Measurements from ENCODE around the gene STIM2.

STIM2 gene

GRCh38 chr4:26877961-26878360 lies 17.3 kb downstream of the STIM2 start:
- Histone ChIP-seq H3K27ac (ENCODE audit: low read length, poor library complexity, severe bottlenecking) (no peak overlapping the region), H2BK120ac (ENCODE audit: low read depth, low read length) (no peak overlapping the region), H3K18ac (ENCODE audit: low read depth in 1 of 2, low read length in 2 of 2) (no peak overlapping the region), H3K9me3 (ENCODE audit: control insufficient read depth, low read length) (no peaks in the 10 kb centered on the region), H3K4ac (ENCODE audit: low read depth in 1 of 2, low read length in 2 of 2) (no peak overlapping the region), H3K36me3 (ENCODE audit: control insufficient read depth in 1 of 2, insufficient read depth in 2 of 2, low read depth in 1 of 2, low read length in 2 of 2) (no peaks in the 10 kb centered on the region), H3K23ac (ENCODE audit: low read length in 2 of 2) (no peak overlapping the region), H3K27me3 (ENCODE audit: control insufficient read depth in 1 of 2, insufficient read depth in 1 of 2, low read length in 2 of 2) (no peaks in the 10 kb centered on the region), H3K14ac (ENCODE audit: low read length in 2 of 2) (no peak overlapping the region), H2BK15ac (ENCODE audit: low read depth, poor library complexity, severe bottlenecking) (no peak overlapping the region), H2AK5ac (ENCODE audit: low read length, severe bottlenecking) (no peak overlapping the region), H4K8ac (ENCODE audit: low read length) (no peak overlapping the region), H2AFZ (ENCODE audit: low read depth, low read length) (no peak overlapping the region), H3K79me1 (replicated peaks; ENCODE audit: low read length, poor library complexity, severe bottlenecking) (peaks cover 26% of the 10 kb centered on the region), H2BK5ac (ENCODE audit: low read depth, low read length, poor library complexity, severe bottlenecking) (no peak overlapping the region), H3K4me2 (ENCODE audit: low read length, poor library complexity, severe bottlenecking) (no peak overlapping the region), H3K4me1 (ENCODE audit: control insufficient read depth, insufficient read depth, low read depth, low read length) (peaks cover 2% of the 10 kb centered on the region), H2BK12ac (ENCODE audit: low read length in 2 of 2) (no peak overlapping the region), H3K9ac (ENCODE audit: low read length) (no peak overlapping the region), H3K4me3 (ENCODE audit: insufficient read depth in 1 of 2, low read depth in 1 of 2, low read length in 2 of 2) (no peak overlapping the region), H4K91ac (ENCODE audit: low read length) (no peak overlapping the region)
- WGBS = no CpG with 5 or more reads among the region's 3 CpGs
- no peak for DNase-seq

- no peak overlapping the region for H2BK15ac ChIP-seq (ENCODE audit: low read depth, poor library complexity, severe bottlenecking)
- H3K4me3 ChIP-seq (ENCODE audit: insufficient read depth in 1 of 2, low read depth in 1 of 2, low read length in 2 of 2) = no peak overlapping the region
- H3K4me1 ChIP-seq (ENCODE audit: control insufficient read depth, insufficient read depth, low read depth, low read length) = peaks cover 2% of the 10 kb centered on the region
- H3K79me1 ChIP-seq (replicated peaks; ENCODE audit: low read length, poor library complexity, severe bottlenecking) = peaks cover 20% of the 10 kb centered on the region
- DNase-seq = no peak
- H3K27me3 ChIP-seq (ENCODE audit: control insufficient read depth in 1 of 2, insufficient read depth in 1 of 2, low read length in 2 of 2) = no peaks in the 10 kb centered on the region
- H2AFZ ChIP-seq (ENCODE audit: low read depth, low read length) = no peak overlapping the region
- no peak overlapping the region for H3K23ac ChIP-seq (ENCODE audit: low read length in 2 of 2)
- no peak overlapping the region for H3K4ac ChIP-seq (ENCODE audit: low read depth in 1 of 2, low read length in 2 of 2)
- WGBS = 97% methylated on average over 4 of the region's 5 CpGs
- H3K36me3 ChIP-seq (ENCODE audit: control insufficient read depth in 1 of 2, insufficient read depth in 2 of 2, low read depth in 1 of 2, low read length in 2 of 2) = no peaks in the 10 kb centered on the region
- H3K27ac ChIP-seq (ENCODE audit: low read length, poor library complexity, severe bottlenecking) = no peak overlapping the region
- no peak overlapping the region for H2BK5ac ChIP-seq (ENCODE audit: low read depth, low read length, poor library complexity, severe bottlenecking)
- no peaks in the 10 kb centered on the region for H3K9me3 ChIP-seq (ENCODE audit: control insufficient read depth, low read length)
- no peak overlapping the region for H2BK12ac ChIP-seq (ENCODE audit: low read length in 2 of 2)
- no peak overlapping the region for H2AK5ac ChIP-seq (ENCODE audit: low read length, severe bottlenecking)
- no peak overlapping the region for H2BK120ac ChIP-seq (ENCODE audit: low read depth, low read length)
- no peak overlapping the region for H4K8ac ChIP-seq (ENCODE audit: low read length)
- H4K91ac ChIP-seq (ENCODE audit: low read length) = no peak overlapping the region
- no peak overlapping the region for H3K14ac ChIP-seq (ENCODE audit: low read length in 2 of 2)
- no peak overlapping the region for H3K9ac ChIP-seq (ENCODE audit: low read length)
- H3K18ac ChIP-seq (ENCODE audit: low read depth in 1 of 2, low read length in 2 of 2) = no peak overlapping the region
- H3K4me2 ChIP-seq (ENCODE audit: low read length, poor library complexity, severe bottlenecking) = no peak overlapping the region
Measured at GRCh38 chr4:26878794-26879391, 18.3 kb downstream of the STIM2 start.

- Histone ChIP-seq H3K9ac (ENCODE audit: low read length) (no peak overlapping the region), H3K9me3 (ENCODE audit: control insufficient read depth, low read length) (no peaks in the 10 kb centered on the region), H3K14ac (ENCODE audit: low read length in 2 of 2) (no peak overlapping the region), H3K79me1 (replicated peaks; ENCODE audit: low read length, poor library complexity, severe bottlenecking) (peaks cover 21% of the 10 kb centered on the region), H2BK12ac (ENCODE audit: low read length in 2 of 2) (no peak overlapping the region), H4K91ac (ENCODE audit: low read length) (no peak overlapping the region), H4K8ac (ENCODE audit: low read length) (no peak overlapping the region), H2BK120ac (ENCODE audit: low read depth, low read length) (no peak overlapping the region), H3K4me1 (ENCODE audit: control insufficient read depth, insufficient read depth, low read depth, low read length) (no peaks in the 10 kb centered on the region), H2BK5ac (ENCODE audit: low read depth, low read length, poor library complexity, severe bottlenecking) (no peak overlapping the region), H3K4me3 (ENCODE audit: insufficient read depth in 1 of 2, low read depth in 1 of 2, low read length in 2 of 2) (no peak overlapping the region), H2AK5ac (ENCODE audit: low read length, severe bottlenecking) (no peak overlapping the region), H3K23ac (ENCODE audit: low read length in 2 of 2) (no peak overlapping the region), H3K36me3 (ENCODE audit: control insufficient read depth in 1 of 2, insufficient read depth in 2 of 2, low read depth in 1 of 2, low read length in 2 of 2) (no peaks in the 10 kb centered on the region), H2BK15ac (ENCODE audit: low read depth, poor library complexity, severe bottlenecking) (no peak overlapping the region), H3K27me3 (ENCODE audit: control insufficient read depth in 1 of 2, insufficient read depth in 1 of 2, low read length in 2 of 2) (no peaks in the 10 kb centered on the region), H3K27ac (ENCODE audit: low read length, poor library complexity, severe bottlenecking) (no peak overlapping the region), H2AFZ (ENCODE audit: low read depth, low read length) (no peak overlapping the region), H3K4me2 (ENCODE audit: low read length, poor library complexity, severe bottlenecking) (no peak overlapping the region), H3K18ac (ENCODE audit: low read depth in 1 of 2, low read length in 2 of 2) (no peak overlapping the region), H3K4ac (ENCODE audit: low read depth in 1 of 2, low read length in 2 of 2) (no peak overlapping the region)
- no peak for DNase-seq
- WGBS = 95% methylated on average over 1 of the region's 2 CpGs
Measured at GRCh38 chr4:26879805-26880204, 19.2 kb downstream of the STIM2 start.

GRCh38 chr4:26884026-26884425 lies 23.4 kb downstream of the STIM2 start:
- Histone ChIP-seq H2AFZ (ENCODE audit: low read depth, low read length) (no peak overlapping the region), H3K9ac (ENCODE audit: low read length) (no peak overlapping the region), H3K18ac (ENCODE audit: low read depth in 1 of 2, low read length in 2 of 2) (no peak overlapping the region), H3K36me3 (ENCODE audit: control insufficient read depth in 1 of 2, insufficient read depth in 2 of 2, low read depth in 1 of 2, low read length in 2 of 2) (no peaks in the 10 kb centered on the region), H4K8ac (ENCODE audit: low read length) (no peak overlapping the region), H3K9me3 (ENCODE audit: control insufficient read depth, low read length) (no peaks in the 10 kb centered on the region), H2BK120ac (ENCODE audit: low read depth, low read length) (no peak overlapping the region), H3K4me2 (ENCODE audit: low read length, poor library complexity, severe bottlenecking) (no peak overlapping the region), H3K27ac (ENCODE audit: low read length, poor library complexity, severe bottlenecking) (no peak overlapping the region), H2BK5ac (ENCODE audit: low read depth, low read length, poor library complexity, severe bottlenecking) (no peak overlapping the region), H3K23ac (ENCODE audit: low read length in 2 of 2) (no peak overlapping the region), H4K91ac (ENCODE audit: low read length) (no peak overlapping the region), H3K4me1 (ENCODE audit: control insufficient read depth, insufficient read depth, low read depth, low read length) (no peaks in the 10 kb centered on the region), H2BK15ac (ENCODE audit: low read depth, poor library complexity, severe bottlenecking) (no peak overlapping the region), H3K14ac (ENCODE audit: low read length in 2 of 2) (no peak overlapping the region), H3K79me1 (replicated peaks; ENCODE audit: low read length, poor library complexity, severe bottlenecking) (peaks cover 26% of the 10 kb centered on the region), H3K27me3 (ENCODE audit: control insufficient read depth in 1 of 2, insufficient read depth in 1 of 2, low read length in 2 of 2) (no peaks in the 10 kb centered on the region), H3K4ac (ENCODE audit: low read depth in 1 of 2, low read length in 2 of 2) (no peak overlapping the region), H3K4me3 (ENCODE audit: insufficient read depth in 1 of 2, low read depth in 1 of 2, low read length in 2 of 2) (no peak overlapping the region), H2BK12ac (ENCODE audit: low read length in 2 of 2) (no peak overlapping the region), H2AK5ac (ENCODE audit: low read length, severe bottlenecking) (no peak overlapping the region)
- WGBS = 80% methylated on average over 2 of the region's 2 CpGs
- DNase-seq = no peak

All from mesenchymal stem cell (in vitro differentiated cells and primary cell).